ENCODE measurements around the gene DLG1. TPM values are rescaled to one million over a fixed set of nuclear protein-coding genes. Genes with fewer than 3 reads are reported as not detected.

The DLG1 gene
- total RNA-seq, result 40.4 TPM
- 37.6 TPM for polyA plus RNA-seq
- long read RNA-seq, donor 1, result 0 reads
- long read RNA-seq, donor 2, result 0 reads
- long read RNA-seq, donor 3, result 0 reads
- long read RNA-seq, donor 4, partial matches to known transcripts, result 0 of 1 reads
- long read RNA-seq, donor 4, other reads (novel, unspliced or antisense), result 0 of 1 reads
- long read RNA-seq, donor 5, partial matches to known transcripts, result 0 of 1 reads
- long read RNA-seq, donor 5, other reads (novel, unspliced or antisense), result 0 of 1 reads
- long read RNA-seq, donor 6, partial matches to known transcripts, result 0 of 1 reads
- long read RNA-seq, donor 6, other reads (novel, unspliced or antisense), result 0 of 1 reads
- long read RNA-seq, donor 7, result 0 reads
- long read RNA-seq, donor 8, partial matches to known transcripts, result 0 of 2 reads
- long read RNA-seq, donor 8, other reads (novel, unspliced or antisense), result 0 of 2 reads
- long read RNA-seq, donor 9, full-length matches to known transcripts, result 1 of 1 reads
- long read RNA-seq, donor 9, partial matches to known transcripts, result 0 of 1 reads
- long read RNA-seq, donor 9, other reads (novel, unspliced or antisense), result 0 of 1 reads
- long read RNA-seq, donor 10, partial matches to known transcripts, result 0 of 1 reads
- long read RNA-seq, donor 10, other reads (novel, unspliced or antisense), result 0 of 1 reads

- peaks cover 0 to 11% of the 10 kb centered on the region in 2 donors for H3K36me3 ChIP-seq (ENCODE audit: control insufficient read depth in 2 of 2, insufficient read depth in 2 of 2, low read length in 1 of 2)
- under 1% methylated on average over 29 of the region's 29 CpGs for WGBS
- H3K9me3 ChIP-seq (ENCODE audit: control insufficient read depth in 2 of 2, insufficient read depth in 1 of 2, low read length in 1 of 2), result no peaks in the 10 kb centered on the region
- H3K27me3 ChIP-seq (ENCODE audit: control insufficient read depth in 2 of 2, insufficient read depth in 1 of 2, low read length in 1 of 2), result peaks cover 11 to 32% of the 10 kb centered on the region in 2 donors
- H3K4me1 ChIP-seq (ENCODE audit: control insufficient read depth in 2 of 2, insufficient read depth in 2 of 2, low read length in 2 of 2), result peaks cover 6 to 9% of the 10 kb centered on the region in 2 donors
- H3K27ac ChIP-seq (ENCODE audit: low read depth in 1 of 2, low read length in 1 of 2), result peak within 1 kb of the TSS; percentile 92 to 93
- DNase-seq (ENCODE audit: low read depth in 6 of 9, low spot score in 9 of 9), result peak; percentile 71 to 94 (median 84)
- peak within 1 kb of the TSS; percentile 76 to 97 for H3K4me3 ChIP-seq (ENCODE audit: low read length in 2 of 2)
Observed at GRCh38 chr3:197298341-197298944, at the start of gene DLG1. Gene DLG1, minus strand, starts transcription at chr3:197298612. Its CDS starts 1,408 bp downstream, at chr3:197297204.

- Histone ChIP-seq H3K27ac (ENCODE audit: low read depth in 1 of 2, low read length in 1 of 2) (no peak overlapping the region), H3K9me3 (ENCODE audit: control insufficient read depth in 2 of 2, insufficient read depth in 1 of 2, low read length in 1 of 2) (no peaks in the 10 kb centered on the region), H3K4me3 (ENCODE audit: low read length in 2 of 2) (no peak overlapping the region), H3K4me1 (ENCODE audit: control insufficient read depth in 2 of 2, insufficient read depth in 2 of 2, low read length in 2 of 2) (peaks cover 0 to 3% of the 10 kb centered on the region in 2 donors), H3K27me3 (ENCODE audit: control insufficient read depth in 2 of 2, insufficient read depth in 1 of 2, low read length in 1 of 2) (no peaks in the 10 kb centered on the region), H3K36me3 (ENCODE audit: control insufficient read depth in 2 of 2, insufficient read depth in 2 of 2, low read length in 1 of 2) (no peaks in the 10 kb centered on the region)
- 97% methylated on average over 6 of the region's 6 CpGs for WGBS
- DNase-seq (ENCODE audit: low read depth in 6 of 9, low spot score in 9 of 9), result no peak
Observed at GRCh38 chr3:197348014-197348413, 49.6 kb upstream of the DLG1 start.

GRCh38 chr3:197345390-197345789 lies 47.0 kb upstream of the DLG1 start:
- no peaks in the 10 kb centered on the region for H3K36me3 ChIP-seq (ENCODE audit: control insufficient read depth in 2 of 2, insufficient read depth in 2 of 2, low read length in 1 of 2)

GRCh38 chr3:197344582-197345318 lies 46.3 kb upstream of the DLG1 start:
- DNase-seq (ENCODE audit: low read depth in 6 of 9, low spot score in 9 of 9), result no peak

More at GRCh38 chr3:197345390-197345789, 47.0 kb upstream of the DLG1 start:
- no peaks in the 10 kb centered on the region for H3K27me3 ChIP-seq (ENCODE audit: control insufficient read depth in 2 of 2, insufficient read depth in 1 of 2, low read length in 1 of 2)
- no peak for DNase-seq (ENCODE audit: low read depth in 6 of 9, low spot score in 9 of 9)
- H3K4me3 ChIP-seq (ENCODE audit: low read length in 2 of 2), result no peak overlapping the region
- H3K9me3 ChIP-seq (ENCODE audit: control insufficient read depth in 2 of 2, insufficient read depth in 1 of 2, low read length in 1 of 2), result no peaks in the 10 kb centered on the region
- no peak overlapping the region for H3K27ac ChIP-seq (ENCODE audit: low read depth in 1 of 2, low read length in 1 of 2)
- 96% methylated on average over 4 of the region's 4 CpGs for WGBS
- peaks cover 0 to 3% of the 10 kb centered on the region in 2 donors for H3K4me1 ChIP-seq (ENCODE audit: control insufficient read depth in 2 of 2, insufficient read depth in 2 of 2, low read length in 2 of 2)

DNA sequence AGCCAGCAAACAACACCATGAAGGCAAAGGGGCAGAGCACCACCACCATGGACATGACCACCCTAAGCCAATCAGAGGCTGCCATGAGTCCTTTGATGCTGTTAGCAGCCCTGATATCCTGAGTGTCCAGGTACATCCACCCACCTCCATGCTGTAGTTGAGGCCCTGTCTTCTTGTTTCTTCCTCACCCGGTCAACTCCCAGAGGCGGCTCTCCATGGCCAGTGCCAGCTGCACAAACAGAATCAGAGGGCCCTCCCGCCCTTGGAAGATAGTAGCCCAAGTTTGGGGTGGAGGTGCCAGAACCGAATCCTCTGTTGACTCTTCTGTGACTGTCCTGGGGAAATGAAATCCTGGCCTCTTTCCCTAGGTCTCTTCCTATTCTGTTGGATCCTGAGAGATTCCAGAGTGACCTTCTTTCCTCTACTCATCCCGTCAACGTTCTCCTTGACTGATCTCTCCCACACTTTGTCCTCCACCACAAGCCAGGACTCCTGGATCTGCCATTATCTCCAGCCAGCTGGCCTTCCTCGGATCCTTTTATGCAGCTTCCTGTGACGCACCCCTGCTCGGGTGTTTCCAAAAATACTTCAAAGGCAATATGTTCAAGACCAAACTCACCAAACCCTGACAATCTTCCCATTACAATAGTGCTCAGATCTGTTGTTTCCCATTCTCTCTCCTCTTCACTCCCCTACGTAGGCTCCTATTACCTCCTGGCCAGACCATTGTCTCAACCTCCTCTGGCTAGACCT lies 45.4 kb upstream of the DLG1 start:
- Histone ChIP-seq H3K27me3 (ENCODE audit: control insufficient read depth in 2 of 2, insufficient read depth in 1 of 2, low read length in 1 of 2) (no peaks in the 10 kb centered on the region), H3K27ac (ENCODE audit: low read depth in 1 of 2, low read length in 1 of 2) (no peak overlapping the region), H3K36me3 (ENCODE audit: control insufficient read depth in 2 of 2, insufficient read depth in 2 of 2, low read length in 1 of 2) (no peaks in the 10 kb centered on the region), H3K4me1 (ENCODE audit: control insufficient read depth in 2 of 2, insufficient read depth in 2 of 2, low read length in 2 of 2) (peaks cover 0 to 11% of the 10 kb centered on the region in 2 donors), H3K9me3 (ENCODE audit: control insufficient read depth in 2 of 2, insufficient read depth in 1 of 2, low read length in 1 of 2) (no peaks in the 10 kb centered on the region), H3K4me3 (ENCODE audit: low read length in 2 of 2) (no peak overlapping the region)
- DNase-seq (ENCODE audit: low read depth in 6 of 9, low spot score in 9 of 9), result no peak
- 86% methylated on average over 10 of the region's 10 CpGs for WGBS

More at GRCh38 chr3:197344582-197345318, 46.3 kb upstream of the DLG1 start:
- Histone ChIP-seq H3K27me3 (ENCODE audit: control insufficient read depth in 2 of 2, insufficient read depth in 1 of 2, low read length in 1 of 2) (no peaks in the 10 kb centered on the region), H3K4me1 (ENCODE audit: control insufficient read depth in 2 of 2, insufficient read depth in 2 of 2, low read length in 2 of 2) (peaks cover 0 to 7% of the 10 kb centered on the region in 2 donors), H3K4me3 (ENCODE audit: low read length in 2 of 2) (no peak overlapping the region), H3K36me3 (ENCODE audit: control insufficient read depth in 2 of 2, insufficient read depth in 2 of 2, low read length in 1 of 2) (no peaks in the 10 kb centered on the region), H3K27ac (ENCODE audit: low read depth in 1 of 2, low read length in 1 of 2) (no peak overlapping the region), H3K9me3 (ENCODE audit: control insufficient read depth in 2 of 2, insufficient read depth in 1 of 2, low read length in 1 of 2) (no peaks in the 10 kb centered on the region)
- 95% methylated on average over 11 of the region's 11 CpGs for whole genome bisulfite sequencing

GRCh38 chr3:197343111-197343510 lies 44.7 kb upstream of the DLG1 start:
- H3K9me3 ChIP-seq (ENCODE audit: control insufficient read depth in 2 of 2, insufficient read depth in 1 of 2, low read length in 1 of 2), result no peaks in the 10 kb centered on the region
- WGBS, result 98% methylated on average over 6 of the region's 6 CpGs
- H3K4me1 ChIP-seq (ENCODE audit: control insufficient read depth in 2 of 2, insufficient read depth in 2 of 2, low read length in 2 of 2), result peaks cover 0 to 11% of the 10 kb centered on the region in 2 donors
- DNase-seq (ENCODE audit: low read depth in 6 of 9, low spot score in 9 of 9), result no peak
- H3K27me3 ChIP-seq (ENCODE audit: control insufficient read depth in 2 of 2, insufficient read depth in 1 of 2, low read length in 1 of 2), result no peaks in the 10 kb centered on the region
- no peak overlapping the region for H3K27ac ChIP-seq (ENCODE audit: low read depth in 1 of 2, low read length in 1 of 2)
- H3K36me3 ChIP-seq (ENCODE audit: control insufficient read depth in 2 of 2, insufficient read depth in 2 of 2, low read length in 1 of 2), result no peaks in the 10 kb centered on the region
- H3K4me3 ChIP-seq (ENCODE audit: low read length in 2 of 2), result no peak overlapping the region

DNA sequence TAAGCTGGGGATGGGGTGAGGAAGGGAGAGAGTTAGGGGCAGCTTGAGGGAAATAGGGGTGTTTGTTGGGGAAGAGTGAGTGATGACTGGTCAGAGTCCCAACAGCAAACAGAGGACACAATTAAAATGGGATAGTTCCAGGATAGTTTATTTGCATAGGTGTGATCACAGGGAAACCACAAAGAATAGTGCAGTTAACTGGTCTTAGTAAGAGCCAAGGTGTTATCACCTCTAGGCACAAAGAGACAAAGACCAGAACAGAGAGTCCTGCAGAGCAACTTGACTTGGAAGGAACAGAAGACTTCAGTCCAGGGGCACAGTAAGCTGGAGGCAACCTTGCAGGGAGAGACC lies 42.1 kb upstream of the DLG1 start:
- no peaks in the 10 kb centered on the region for H3K9me3 ChIP-seq (ENCODE audit: control insufficient read depth in 2 of 2, insufficient read depth in 1 of 2, low read length in 1 of 2)
- H3K27ac ChIP-seq (ENCODE audit: low read depth in 1 of 2, low read length in 1 of 2), result no peak overlapping the region
- no peak overlapping the region for H3K4me3 ChIP-seq (ENCODE audit: low read length in 2 of 2)
- H3K4me1 ChIP-seq (ENCODE audit: control insufficient read depth in 2 of 2, insufficient read depth in 2 of 2, low read length in 2 of 2), result peaks cover 0 to 11% of the 10 kb centered on the region in 2 donors
- DNase-seq (ENCODE audit: low read depth in 6 of 9, low spot score in 9 of 9), result no peak
- H3K27me3 ChIP-seq (ENCODE audit: control insufficient read depth in 2 of 2, insufficient read depth in 1 of 2, low read length in 1 of 2), result no peaks in the 10 kb centered on the region
- H3K36me3 ChIP-seq (ENCODE audit: control insufficient read depth in 2 of 2, insufficient read depth in 2 of 2, low read length in 1 of 2), result no peaks in the 10 kb centered on the region

DNA sequence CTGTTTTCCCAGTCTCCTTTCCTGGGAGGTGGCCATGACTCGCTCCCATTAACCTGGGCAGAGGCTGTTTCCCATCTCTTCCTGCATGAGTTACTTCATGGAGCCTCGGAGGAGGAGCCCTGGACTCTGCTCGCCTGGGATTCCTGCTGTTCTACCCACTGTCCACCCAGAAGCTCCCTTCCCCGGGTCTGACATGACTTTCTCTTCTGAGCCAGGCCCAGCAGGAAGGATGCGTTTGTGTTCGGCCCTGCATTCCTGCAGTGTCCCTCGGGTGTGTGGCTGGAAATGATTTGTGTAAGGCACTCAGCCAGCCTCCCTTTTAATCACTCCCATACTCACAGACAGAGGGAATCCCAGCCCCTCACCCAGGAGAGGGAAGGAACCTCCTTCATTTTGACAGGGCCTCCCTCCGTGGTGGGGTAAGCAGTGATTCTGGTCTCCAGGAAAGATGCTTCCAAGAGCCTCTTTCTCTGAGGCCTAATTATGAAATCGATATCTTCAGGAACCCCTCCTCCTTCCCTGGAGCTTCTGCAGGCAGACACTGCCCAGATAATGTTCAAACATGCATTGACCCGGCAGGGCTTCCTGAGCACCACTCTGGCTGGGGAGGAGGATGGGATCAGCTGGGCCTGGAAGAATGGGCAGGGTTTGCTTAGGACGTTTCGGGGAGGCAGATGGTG lies 41.6 kb upstream of the DLG1 start:
- Histone ChIP-seq H3K4me1 (ENCODE audit: control insufficient read depth in 2 of 2, insufficient read depth in 2 of 2, low read length in 2 of 2) (peaks cover 0 to 11% of the 10 kb centered on the region in 2 donors), H3K27me3 (ENCODE audit: control insufficient read depth in 2 of 2, insufficient read depth in 1 of 2, low read length in 1 of 2) (no peaks in the 10 kb centered on the region), H3K4me3 (ENCODE audit: low read length in 2 of 2) (no peak overlapping the region), H3K27ac (ENCODE audit: low read depth in 1 of 2, low read length in 1 of 2) (no peak overlapping the region), H3K36me3 (ENCODE audit: control insufficient read depth in 2 of 2, insufficient read depth in 2 of 2, low read length in 1 of 2) (no peaks in the 10 kb centered on the region), H3K9me3 (ENCODE audit: control insufficient read depth in 2 of 2, insufficient read depth in 1 of 2, low read length in 1 of 2) (no peaks in the 10 kb centered on the region)
- DNase-seq (ENCODE audit: low read depth in 6 of 9, low spot score in 9 of 9), result no peak
- WGBS, result 85% methylated on average over 12 of the region's 12 CpGs

Data from thymus (tissue), 14 donors.